Measurements from ENCODE around the gene DNAH3. TPM values are rescaled to one million over a fixed set of nuclear protein-coding genes. Genes with fewer than 3 reads are reported as not detected.
"Not testable (repeated sequence)": the region's sequence is repeated elsewhere in the genome, so short reads cannot be mapped to it uniquely, and the experiment has no call there.

DNAH3 gene
- total RNA-seq, 2 experiments from 2014 or later, result 0.02 to 0.03 TPM

GRCh38 chr16:21152160-21153030, 1.7 kb upstream of the DNAH3 start:
- H3K36me3 Mint-ChIP-seq; CTCF ChIA-PET; H3K4me1 Mint-ChIP-seq; DNase-seq; ATAC-seq; H3K4me3 Mint-ChIP-seq; H3K27ac Mint-ChIP-seq; H3K9me3 Mint-ChIP-seq (ENCODE audit: low read depth): not testable (repeated sequence)
- H3K27me3 Mint-ChIP-seq, result peaks cover 28% of the 10 kb centered on the region

- no peak overlapping the region for H3K27ac Mint-ChIP-seq
- H3K9me3 Mint-ChIP-seq (ENCODE audit: low read depth), result no peaks in the 10 kb centered on the region
- H3K36me3 Mint-ChIP-seq, result no peaks in the 10 kb centered on the region
- DNase-seq (no peak), ATAC-seq (no peak)
- peaks cover 35% of the 10 kb centered on the region for H3K27me3 Mint-ChIP-seq
- CTCF ChIA-PET, result no interaction called here
- H3K4me3 Mint-ChIP-seq, result no peak overlapping the region
- no peaks in the 10 kb centered on the region for H3K4me1 Mint-ChIP-seq
These were observed 4.9 kb downstream of the DNAH3 start for GRCh38 chr16:21145738-21146137.

- Mint-ChIP-seq H3K27me3 (peaks cover 18% of the 10 kb centered on the region), H3K36me3 (no peaks in the 10 kb centered on the region), H3K9me3 (ENCODE audit: low read depth) (no peaks in the 10 kb centered on the region), H3K27ac (no peak overlapping the region), H3K4me1 (peaks cover 6% of the 10 kb centered on the region), H3K4me3 (no peak overlapping the region)
- CTCF ChIA-PET, result no interaction called here
- no peak for ATAC-seq
- DNase-seq, result no peak
These were observed 16.6 kb downstream of the DNAH3 start for GRCh38 chr16:21134053-21134452.

- H3K4me1 Mint-ChIP-seq, result peaks cover 6% of the 10 kb centered on the region
- H3K27ac Mint-ChIP-seq, result no peak overlapping the region
- peaks cover 14% of the 10 kb centered on the region for H3K27me3 Mint-ChIP-seq
- H3K9me3 Mint-ChIP-seq (ENCODE audit: low read depth), result no peaks in the 10 kb centered on the region
- CTCF ChIA-PET, result interaction anchor here (0.7 kb wide), 1 partner anchor 302 kb away, joined by 5 read pairs; no protein-coding TSS in a partner anchor
- DNase-seq (no peak), ATAC-seq (no peak)
- H3K4me3 Mint-ChIP-seq, result no peak overlapping the region
- no peaks in the 10 kb centered on the region for H3K36me3 Mint-ChIP-seq
These were observed 19.8 kb downstream of the DNAH3 start for GRCh38 chr16:21130811-21131210.

GRCh38 chr16:21128991-21129390, 21.7 kb downstream of the DNAH3 start:
- Mint-ChIP-seq H3K36me3 (no peaks in the 10 kb centered on the region), H3K4me1 (peaks cover 3% of the 10 kb centered on the region), H3K9me3 (ENCODE audit: low read depth) (no peaks in the 10 kb centered on the region), H3K4me3 (no peak overlapping the region), H3K27me3 (peaks cover 10% of the 10 kb centered on the region), H3K27ac (no peak overlapping the region)
- DNase-seq (no peak), ATAC-seq (no peak)
- CTCF ChIA-PET, result no interaction called here

- H3K9me3 Mint-ChIP-seq (ENCODE audit: low read depth), result no peaks in the 10 kb centered on the region
- CTCF ChIA-PET, result no interaction called here
- no peak overlapping the region for H3K4me3 Mint-ChIP-seq
- H3K36me3 Mint-ChIP-seq, result no peaks in the 10 kb centered on the region
- H3K27ac Mint-ChIP-seq, result no peak overlapping the region
- H3K4me1 Mint-ChIP-seq, result no peaks in the 10 kb centered on the region
- no peak for ATAC-seq
- H3K27me3 Mint-ChIP-seq, result peaks cover 8% of the 10 kb centered on the region
- no peak for DNase-seq
These were observed 24.1 kb downstream of the DNAH3 start for GRCh38 chr16:21126518-21126917.

- no peak for ATAC-seq
- CTCF ChIA-PET, result no interaction called here
- H3K36me3 Mint-ChIP-seq, result no peaks in the 10 kb centered on the region
These were observed 25.5 kb downstream of the DNAH3 start for GRCh38 chr16:21125191-21125590.

GRCh38 chr16:21120976-21121520, 29.6 kb downstream of the DNAH3 start:
- H3K36me3 Mint-ChIP-seq, result peaks cover 2% of the 10 kb centered on the region
- ATAC-seq, result no peak
- CTCF ChIA-PET, result no interaction called here
- H3K27me3 Mint-ChIP-seq, result no peaks in the 10 kb centered on the region
- H3K4me3 Mint-ChIP-seq, result no peak overlapping the region
- no peak for DNase-seq
- H3K4me1 Mint-ChIP-seq, result peaks cover 4% of the 10 kb centered on the region
- no peaks in the 10 kb centered on the region for H3K9me3 Mint-ChIP-seq (ENCODE audit: low read depth)
- H3K27ac Mint-ChIP-seq, result no peak overlapping the region

More at GRCh38 chr16:21125191-21125590, 25.5 kb downstream of the DNAH3 start:
- Mint-ChIP-seq H3K9me3 (ENCODE audit: low read depth) (no peaks in the 10 kb centered on the region), H3K27ac (no peak overlapping the region), H3K27me3 (no peaks in the 10 kb centered on the region), H3K4me1 (no peaks in the 10 kb centered on the region), H3K4me3 (no peak overlapping the region)
- no peak for DNase-seq

- H3K4me3 Mint-ChIP-seq, result no peak overlapping the region
- ATAC-seq, result no peak
- peaks cover 2% of the 10 kb centered on the region for H3K36me3 Mint-ChIP-seq
- H3K9me3 Mint-ChIP-seq (ENCODE audit: low read depth), result no peaks in the 10 kb centered on the region
- CTCF ChIA-PET, result no interaction called here
- H3K27me3 Mint-ChIP-seq, result peaks cover 3% of the 10 kb centered on the region
- H3K27ac Mint-ChIP-seq, result no peak overlapping the region
- DNase-seq, result no peak
- H3K4me1 Mint-ChIP-seq, result peaks cover 6% of the 10 kb centered on the region
These were observed 33.1 kb downstream of the DNAH3 start for GRCh38 chr16:21117567-21117966.

GRCh38 chr16:21116148-21116693, 34.4 kb downstream of the DNAH3 start:
- Mint-ChIP-seq H3K4me1 (peaks cover 6% of the 10 kb centered on the region), H3K4me3 (peak overlapping the region; percentile 0), H3K36me3 (peaks cover 2% of the 10 kb centered on the region), H3K27me3 (peaks cover 5% of the 10 kb centered on the region), H3K9me3 (ENCODE audit: low read depth) (no peaks in the 10 kb centered on the region), H3K27ac (no peak overlapping the region)
- CTCF ChIA-PET, result interaction anchor here (1.0 kb wide), 1 partner anchor 448 kb away, joined by 3 read pairs; no protein-coding TSS in a partner anchor
- peak; percentile 42 for DNase-seq
- ATAC-seq, result no peak

GRCh38 chr16:21115551-21115950, 35.1 kb downstream of the DNAH3 start:
- CTCF ChIA-PET, result interaction anchor here (1.0 kb wide), 1 partner anchor 448 kb away, joined by 3 read pairs; no protein-coding TSS in a partner anchor
- not testable (repeated sequence) for H3K36me3 Mint-ChIP-seq; H3K27ac Mint-ChIP-seq; H3K4me1 Mint-ChIP-seq; H3K9me3 Mint-ChIP-seq (ENCODE audit: low read depth); H3K27me3 Mint-ChIP-seq; DNase-seq; ATAC-seq; H3K4me3 Mint-ChIP-seq

GRCh38 chr16:21103941-21104860, 46.4 kb downstream of the DNAH3 start:
- H3K4me3 Mint-ChIP-seq, result no peak overlapping the region
- CTCF ChIA-PET, result no interaction called here
- peaks cover 27% of the 10 kb centered on the region for H3K27me3 Mint-ChIP-seq
- ATAC-seq (no peak), DNase-seq (no peak)
- H3K27ac Mint-ChIP-seq, result no peak overlapping the region
- H3K36me3 Mint-ChIP-seq, result no peaks in the 10 kb centered on the region
- H3K4me1 Mint-ChIP-seq, result no peaks in the 10 kb centered on the region
- H3K9me3 Mint-ChIP-seq (ENCODE audit: low read depth), result no peaks in the 10 kb centered on the region
